ENCODE results near the gene PAQR4. TPM values are rescaled to one million over a fixed set of nuclear protein-coding genes. Genes with fewer than 3 reads are reported as not detected.

The PAQR4 gene
- total RNA-seq, 5 donors from 2014 or later (not counting 1 experiment from before 2014, with no cell fraction given): 1.9 to 3.3 (median 3.1) TPM

DNA sequence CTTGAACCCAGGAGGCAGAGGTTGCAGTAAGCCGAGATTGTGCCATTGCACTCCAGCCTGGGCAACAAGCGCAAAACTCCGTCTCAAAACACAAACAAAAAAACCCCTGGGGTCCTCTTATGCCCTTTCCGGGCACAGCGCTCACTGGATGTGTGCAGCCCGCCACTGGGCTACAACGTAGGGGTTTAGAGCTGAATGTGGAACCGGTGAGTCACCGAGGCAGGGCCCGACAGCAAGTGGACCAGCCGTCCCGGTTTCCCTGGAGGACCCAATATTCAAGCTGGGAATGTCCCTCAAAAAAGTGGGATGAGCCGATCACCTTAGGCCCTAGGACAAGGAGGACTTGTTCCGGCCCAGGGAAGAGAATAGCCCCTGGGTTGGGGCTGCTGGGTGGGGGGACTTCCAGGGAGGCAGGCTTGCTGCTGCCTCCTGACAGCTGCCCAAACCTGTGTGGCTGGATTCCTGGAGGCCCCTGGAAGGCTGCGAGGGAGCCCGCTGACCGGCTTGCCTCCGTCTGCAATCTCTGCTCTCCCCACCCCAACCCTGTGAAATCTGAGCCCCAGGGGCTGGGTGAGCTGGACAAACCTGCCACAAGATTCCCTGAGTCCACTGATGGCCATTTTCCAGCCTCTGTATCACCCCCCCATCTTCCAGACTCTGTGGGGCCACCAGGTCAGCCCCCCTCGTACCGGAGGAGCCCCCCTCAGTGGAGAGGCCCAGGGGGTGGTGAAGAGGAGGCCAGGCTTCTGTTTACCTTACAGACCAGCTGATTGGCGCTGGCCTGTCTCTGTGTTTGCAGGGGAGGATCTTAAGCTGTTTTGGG lies 40.6 kb downstream of the PAQR4 start:
- H3K4me1 Mint-ChIP-seq: peaks cover 23 to 34% (median 27%) of the 10 kb centered on the region in 3 donors
- POLR2A ChIA-PET: no interaction called here
- H3K4me3 Mint-ChIP-seq: no peak overlapping the region
- Histone ChIP-seq H3K9me3 (no peaks in the 10 kb centered on the region), H3K4me1 (ENCODE audit: control insufficient read depth in 1 of 2, extremely low read depth in 1 of 2, insufficient read depth in 2 of 2, low read length in 2 of 2) (peaks cover 20 to 42% of the 10 kb centered on the region in 2 experiments), H3K27me3 (replicated peaks in 1 of 2; ENCODE audit: control insufficient read depth in 2 of 2, extremely low read depth in 1 of 2, insufficient read depth in 2 of 2, low read length in 1 of 2) (peaks cover 0 to 75% of the 10 kb centered on the region in 2 experiments), H3K4me3 (ENCODE audit: control insufficient read depth in 1 of 2, extremely low read depth in 1 of 2, low read length in 1 of 2) (no peak overlapping the region), H3K27ac (ENCODE audit: low read length) (no peak overlapping the region), H3K36me3 (ENCODE audit: control insufficient read depth in 2 of 2, extremely low read depth in 1 of 2, insufficient read depth in 1 of 2, low read length in 1 of 2) (no peaks in the 10 kb centered on the region)
- no peaks in the 10 kb centered on the region for H3K9me3 Mint-ChIP-seq
- no peak for ATAC-seq (replicated peaks in 1 of 4)
- no peak for DNase-seq
- CTCF ChIA-PET: interaction anchor here in 1 of 2 donors (0.7 to 0.9 kb wide), 2 partner anchors 22 to 99 kb away, joined by 3 read pairs; no protein-coding TSS in a partner anchor
- H3K36me3 Mint-ChIP-seq: no peaks in the 10 kb centered on the region
- H3K27me3 Mint-ChIP-seq: peaks cover 0 to 24% of the 10 kb centered on the region in 2 donors
- 95% methylated on average over 17 of the region's 21 CpGs for WGBS (ENCODE audit: insufficient coverage)
- H3K27ac Mint-ChIP-seq: no peak overlapping the region

DNA sequence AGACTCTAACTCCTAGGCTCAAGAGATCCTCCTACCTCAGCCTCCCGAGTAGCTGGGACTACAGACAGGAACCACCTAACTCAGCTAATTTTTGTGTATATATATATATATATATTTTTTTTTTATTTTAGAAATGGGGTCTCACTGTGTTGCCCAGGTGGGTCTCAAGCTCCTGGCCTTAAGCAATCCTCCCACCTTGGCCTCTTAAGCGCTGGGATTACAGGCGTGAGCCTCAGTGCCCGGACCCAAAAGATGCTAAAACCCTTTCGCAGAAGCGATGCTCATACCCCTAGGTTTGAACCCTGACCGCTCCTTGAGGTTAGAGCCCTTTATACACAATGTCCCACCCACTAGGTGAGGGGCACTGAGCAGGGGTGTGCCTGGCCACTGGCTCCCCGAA lies 41.4 kb downstream of the PAQR4 start:
- ChIA-PET CTCF (interaction anchor here in 1 of 2 donors (0.7 kb wide), 1 partner anchor 98 kb away, joined by 3 read pairs; no protein-coding TSS in a partner anchor), POLR2A (no interaction called here)
- H3K27ac Mint-ChIP-seq: no peak overlapping the region
- H3K36me3 Mint-ChIP-seq: no peaks in the 10 kb centered on the region
- Histone ChIP-seq H3K4me3 (ENCODE audit: control insufficient read depth in 1 of 2, extremely low read depth in 1 of 2, low read length in 1 of 2) (no peak overlapping the region), H3K9me3 (no peaks in the 10 kb centered on the region), H3K4me1 (ENCODE audit: control insufficient read depth in 1 of 2, extremely low read depth in 1 of 2, insufficient read depth in 2 of 2, low read length in 2 of 2) (peaks cover 20 to 39% of the 10 kb centered on the region in 2 experiments), H3K36me3 (ENCODE audit: control insufficient read depth in 2 of 2, extremely low read depth in 1 of 2, insufficient read depth in 1 of 2, low read length in 1 of 2) (no peaks in the 10 kb centered on the region), H3K27ac (ENCODE audit: low read length) (no peak overlapping the region), H3K27me3 (replicated peaks in 1 of 2; ENCODE audit: control insufficient read depth in 2 of 2, extremely low read depth in 1 of 2, insufficient read depth in 2 of 2, low read length in 1 of 2) (peaks cover 0 to 72% of the 10 kb centered on the region in 2 experiments)
- ATAC-seq (replicated peaks in 1 of 4) (no peak), DNase-seq (no peak)
- WGBS (ENCODE audit: insufficient coverage): 91% methylated on average over 6 of the region's 8 CpGs
- H3K4me3 Mint-ChIP-seq: no peak overlapping the region
- H3K9me3 Mint-ChIP-seq: no peaks in the 10 kb centered on the region
- peaks cover 0 to 20% of the 10 kb centered on the region in 2 donors for H3K27me3 Mint-ChIP-seq
- peaks cover 23 to 31% (median 25%) of the 10 kb centered on the region in 3 donors for H3K4me1 Mint-ChIP-seq

DNA sequence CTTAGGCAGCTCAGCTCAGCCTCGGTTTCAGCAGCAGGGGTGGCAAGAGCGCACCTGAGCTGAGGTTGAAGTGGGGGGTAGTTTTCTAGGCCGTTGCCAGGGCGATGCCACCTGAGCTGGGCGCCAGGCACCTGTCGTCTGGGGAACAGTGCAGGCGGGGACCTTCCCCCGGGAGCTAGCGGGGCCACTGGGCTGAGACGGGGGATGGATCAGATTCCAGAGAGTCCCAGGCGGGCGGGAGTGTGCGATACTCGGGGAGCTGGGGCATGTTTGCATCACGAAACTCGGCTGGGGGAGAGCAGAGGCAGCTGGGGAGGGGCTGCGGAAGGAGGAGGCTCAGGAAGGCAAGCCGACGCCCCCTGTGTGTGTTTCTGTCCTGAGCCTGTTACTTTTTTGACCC lies 43.1 kb downstream of the PAQR4 start:
- DNase-seq (no peak), ATAC-seq (replicated peaks in 1 of 4) (no peak)
- CTCF ChIA-PET: interaction anchor here in 1 of 2 donors (0.6 kb wide), 1 partner anchor 54 kb away, joined by 4 read pairs; no protein-coding TSS in a partner anchor
- Histone ChIP-seq H3K27ac (ENCODE audit: low read length) (no peak overlapping the region), H3K9me3 (no peaks in the 10 kb centered on the region), H3K27me3 (replicated peaks in 1 of 2; ENCODE audit: control insufficient read depth in 2 of 2, extremely low read depth in 1 of 2, insufficient read depth in 2 of 2, low read length in 1 of 2) (peaks cover 0 to 64% of the 10 kb centered on the region in 2 experiments), H3K4me3 (ENCODE audit: control insufficient read depth in 1 of 2, extremely low read depth in 1 of 2, low read length in 1 of 2) (no peak overlapping the region), H3K4me1 (ENCODE audit: control insufficient read depth in 1 of 2, extremely low read depth in 1 of 2, insufficient read depth in 2 of 2, low read length in 2 of 2) (peaks cover 16 to 33% of the 10 kb centered on the region in 2 experiments), H3K36me3 (ENCODE audit: control insufficient read depth in 2 of 2, extremely low read depth in 1 of 2, insufficient read depth in 1 of 2, low read length in 1 of 2) (no peaks in the 10 kb centered on the region)
- Mint-ChIP-seq H3K4me1 (peaks cover 17 to 23% (median 19%) of the 10 kb centered on the region in 3 donors), H3K4me3 (no peak overlapping the region), H3K36me3 (no peaks in the 10 kb centered on the region), H3K27ac (no peak overlapping the region), H3K9me3 (no peaks in the 10 kb centered on the region), H3K27me3 (peaks cover 0 to 19% of the 10 kb centered on the region in 2 donors)
- POLR2A ChIA-PET: no interaction called here
- 56% methylated on average over 17 of the region's 19 CpGs for WGBS (ENCODE audit: insufficient coverage)

DNA sequence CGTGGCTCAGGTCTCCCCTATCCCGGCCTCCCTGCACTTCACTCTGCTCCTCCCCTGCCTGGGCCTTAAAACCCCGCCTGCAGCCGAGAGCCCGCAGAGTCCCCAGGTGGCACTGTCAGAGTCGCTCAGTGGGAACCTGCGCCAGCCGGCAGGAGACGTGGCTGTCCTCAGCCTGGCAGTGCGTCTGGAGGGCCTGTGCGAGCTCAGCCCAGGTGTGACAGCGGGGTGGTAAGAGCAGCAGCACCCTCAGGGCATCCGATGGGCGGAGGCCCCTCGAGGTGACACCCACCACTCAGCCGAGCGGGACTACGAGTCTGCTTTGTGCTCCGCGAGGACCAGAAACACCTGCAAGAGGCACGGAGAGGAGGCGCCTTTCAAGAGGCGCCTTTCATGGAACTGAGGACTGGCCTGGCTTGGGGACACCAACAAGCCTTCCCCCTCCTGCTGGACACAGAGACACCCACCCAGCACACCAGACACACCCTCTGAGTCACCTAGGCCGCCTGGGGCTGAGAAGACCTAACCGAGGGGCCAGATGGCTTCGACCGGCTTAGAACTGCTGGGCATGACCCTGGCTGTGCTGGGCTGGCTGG lies 43.8 kb downstream of the PAQR4 start, which contains the start of gene CLDN9:
Gene CLDN9, plus strand, starts transcription at position 96 of the 593 bp plus-strand sequence. Its CDS starts 440 bp downstream, at position 536.
- POLR2A ChIA-PET: no interaction called here
- CTCF ChIA-PET: no interaction called here
- Mint-ChIP-seq H3K9me3 (no peaks in the 10 kb centered on the region), H3K27ac (no peak within 1 kb of the TSS), H3K36me3 (no peaks in the 10 kb centered on the region), H3K4me1 (peaks cover 11 to 16% (median 12%) of the 10 kb centered on the region in 3 donors), H3K4me3 (no peak within 1 kb of the TSS), H3K27me3 (peaks cover 0 to 19% of the 10 kb centered on the region in 2 donors)
- Histone ChIP-seq H3K4me1 (ENCODE audit: control insufficient read depth in 1 of 2, extremely low read depth in 1 of 2, insufficient read depth in 2 of 2, low read length in 2 of 2) (peaks cover 10 to 31% of the 10 kb centered on the region in 2 experiments), H3K27me3 (replicated peaks in 1 of 2; ENCODE audit: control insufficient read depth in 2 of 2, extremely low read depth in 1 of 2, insufficient read depth in 2 of 2, low read length in 1 of 2) (peaks cover 0 to 66% of the 10 kb centered on the region in 2 experiments), H3K36me3 (ENCODE audit: control insufficient read depth in 2 of 2, extremely low read depth in 1 of 2, insufficient read depth in 1 of 2, low read length in 1 of 2) (no peaks in the 10 kb centered on the region), H3K9me3 (no peaks in the 10 kb centered on the region), H3K4me3 (ENCODE audit: control insufficient read depth in 1 of 2, extremely low read depth in 1 of 2, low read length in 1 of 2) (no peak within 1 kb of the TSS), H3K27ac (ENCODE audit: low read length) (no peak within 1 kb of the TSS)
- 64% methylated on average over 27 of the region's 27 CpGs for WGBS (ENCODE audit: insufficient coverage)
- DNase-seq (peak in 1 of 35 experiments; percentile 29), ATAC-seq (replicated peaks in 1 of 4) (peak; percentile 27 to 69 (median 34))

DNA sequence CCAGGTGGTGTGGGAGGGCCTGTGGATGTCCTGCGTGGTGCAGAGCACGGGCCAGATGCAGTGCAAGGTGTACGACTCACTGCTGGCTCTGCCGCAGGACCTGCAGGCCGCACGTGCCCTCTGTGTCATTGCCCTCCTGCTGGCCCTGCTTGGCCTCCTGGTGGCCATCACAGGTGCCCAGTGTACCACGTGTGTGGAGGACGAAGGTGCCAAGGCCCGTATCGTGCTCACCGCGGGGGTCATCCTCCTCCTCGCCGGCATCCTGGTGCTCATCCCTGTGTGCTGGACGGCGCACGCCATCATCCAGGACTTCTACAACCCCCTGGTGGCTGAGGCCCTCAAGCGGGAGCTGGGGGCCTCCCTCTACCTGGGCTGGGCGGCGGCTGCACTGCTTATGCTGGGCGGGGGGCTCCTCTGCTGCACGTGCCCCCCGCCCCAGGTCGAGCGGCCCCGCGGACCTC lies 44.4 kb downstream of the PAQR4 start:
- Histone ChIP-seq H3K36me3 (ENCODE audit: control insufficient read depth in 2 of 2, extremely low read depth in 1 of 2, insufficient read depth in 1 of 2, low read length in 1 of 2) (no peaks in the 10 kb centered on the region), H3K4me3 (ENCODE audit: control insufficient read depth in 1 of 2, extremely low read depth in 1 of 2, low read length in 1 of 2) (no peak overlapping the region), H3K9me3 (no peaks in the 10 kb centered on the region), H3K27ac (ENCODE audit: low read length) (no peak overlapping the region), H3K27me3 (replicated peaks in 1 of 2; ENCODE audit: control insufficient read depth in 2 of 2, extremely low read depth in 1 of 2, insufficient read depth in 2 of 2, low read length in 1 of 2) (peaks cover 0 to 68% of the 10 kb centered on the region in 2 experiments), H3K4me1 (ENCODE audit: control insufficient read depth in 1 of 2, extremely low read depth in 1 of 2, insufficient read depth in 2 of 2, low read length in 2 of 2) (peaks cover 4 to 31% of the 10 kb centered on the region in 2 experiments)
- no peaks in the 10 kb centered on the region for H3K36me3 Mint-ChIP-seq
- H3K4me1 Mint-ChIP-seq: peaks cover 5 to 13% (median 11%) of the 10 kb centered on the region in 3 donors
- no peak overlapping the region for H3K27ac Mint-ChIP-seq
- no peak for ATAC-seq (replicated peaks in 1 of 4)
- no peak overlapping the region for H3K4me3 Mint-ChIP-seq
- no peak for DNase-seq
- peaks cover 0 to 19% of the 10 kb centered on the region in 2 donors for H3K27me3 Mint-ChIP-seq
- ChIA-PET POLR2A (no interaction called here), CTCF (interaction anchor here in 1 of 2 donors (0.6 kb wide), 1 partner anchor 64 kb away, joined by 3 read pairs; no protein-coding TSS in a partner anchor)
- 90% methylated on average over 27 of the region's 27 CpGs for WGBS (ENCODE audit: insufficient coverage)
- no peaks in the 10 kb centered on the region for H3K9me3 Mint-ChIP-seq

DNA sequence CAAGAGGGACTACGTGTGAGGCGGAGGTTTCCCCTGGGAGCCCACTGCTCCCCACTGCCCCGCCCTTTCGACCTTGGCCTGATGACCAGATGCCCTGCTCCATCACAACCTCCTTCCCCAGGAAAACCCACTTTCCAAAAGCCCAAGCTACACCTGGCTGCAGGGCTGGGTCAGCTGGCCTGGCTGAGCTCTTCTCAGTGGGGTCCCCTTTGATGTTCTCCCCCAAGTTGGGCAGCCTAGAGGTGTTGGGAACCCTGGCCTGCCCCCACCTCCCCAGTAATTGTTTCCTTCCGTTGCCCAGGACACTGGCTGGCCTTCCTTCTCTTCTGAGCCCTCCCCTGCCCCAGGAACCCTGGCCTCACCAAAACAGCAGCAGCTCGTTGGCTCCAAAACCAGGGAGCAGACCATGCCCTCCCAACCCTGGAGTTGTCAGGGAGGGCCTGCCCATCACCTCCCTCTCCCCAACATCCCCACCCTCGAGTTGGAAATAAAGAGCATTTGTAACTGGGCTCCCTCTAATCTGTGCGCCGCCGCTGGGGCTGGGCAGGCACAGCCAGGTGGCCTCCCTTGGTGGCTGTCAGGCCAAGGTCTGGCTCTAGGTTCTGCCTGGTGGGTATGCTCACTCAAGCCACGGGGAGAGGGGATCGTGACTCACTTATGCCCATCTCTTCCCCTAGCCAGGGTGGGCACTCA lies 45.0 kb downstream of the PAQR4 start:
- Mint-ChIP-seq H3K4me3 (no peak overlapping the region), H3K27ac (no peak overlapping the region), H3K27me3 (peaks cover 0 to 19% of the 10 kb centered on the region in 2 donors), H3K9me3 (no peaks in the 10 kb centered on the region), H3K4me1 (peaks cover 0 to 10% (median 8%) of the 10 kb centered on the region in 3 donors), H3K36me3 (no peaks in the 10 kb centered on the region)
- peaks cover 0 to 69% of the 10 kb centered on the region in 2 experiments for H3K27me3 ChIP-seq (replicated peaks in 1 of 2; ENCODE audit: control insufficient read depth in 2 of 2, extremely low read depth in 1 of 2, insufficient read depth in 2 of 2, low read length in 1 of 2)
- peaks cover 0 to 31% of the 10 kb centered on the region in 2 experiments for H3K4me1 ChIP-seq (ENCODE audit: control insufficient read depth in 1 of 2, extremely low read depth in 1 of 2, insufficient read depth in 2 of 2, low read length in 2 of 2)
- H3K27ac ChIP-seq (ENCODE audit: low read length): no peak overlapping the region
- 69% methylated on average over 7 of the region's 12 CpGs for WGBS (ENCODE audit: insufficient coverage)
- DNase-seq (no peak), ATAC-seq (replicated peaks in 1 of 4) (no peak)
- no peaks in the 10 kb centered on the region for H3K9me3 ChIP-seq
- ChIA-PET CTCF (interaction anchor here in 1 of 2 donors (0.6 kb wide), 1 partner anchor 65 kb away, joined by 3 read pairs; no protein-coding TSS in a partner anchor), POLR2A (no interaction called here)
- H3K4me3 ChIP-seq (ENCODE audit: control insufficient read depth in 1 of 2, extremely low read depth in 1 of 2, low read length in 1 of 2): no peak overlapping the region
- H3K36me3 ChIP-seq (ENCODE audit: control insufficient read depth in 2 of 2, extremely low read depth in 1 of 2, insufficient read depth in 1 of 2, low read length in 1 of 2): no peaks in the 10 kb centered on the region
